ENCODE measurements around the gene BLM. TPM values are rescaled to one million over a fixed set of nuclear protein-coding genes. Genes with fewer than 3 reads are reported as not detected.

The BLM gene
- polyA plus RNA-seq, 1 experiment: 2.1 TPM

DNA sequence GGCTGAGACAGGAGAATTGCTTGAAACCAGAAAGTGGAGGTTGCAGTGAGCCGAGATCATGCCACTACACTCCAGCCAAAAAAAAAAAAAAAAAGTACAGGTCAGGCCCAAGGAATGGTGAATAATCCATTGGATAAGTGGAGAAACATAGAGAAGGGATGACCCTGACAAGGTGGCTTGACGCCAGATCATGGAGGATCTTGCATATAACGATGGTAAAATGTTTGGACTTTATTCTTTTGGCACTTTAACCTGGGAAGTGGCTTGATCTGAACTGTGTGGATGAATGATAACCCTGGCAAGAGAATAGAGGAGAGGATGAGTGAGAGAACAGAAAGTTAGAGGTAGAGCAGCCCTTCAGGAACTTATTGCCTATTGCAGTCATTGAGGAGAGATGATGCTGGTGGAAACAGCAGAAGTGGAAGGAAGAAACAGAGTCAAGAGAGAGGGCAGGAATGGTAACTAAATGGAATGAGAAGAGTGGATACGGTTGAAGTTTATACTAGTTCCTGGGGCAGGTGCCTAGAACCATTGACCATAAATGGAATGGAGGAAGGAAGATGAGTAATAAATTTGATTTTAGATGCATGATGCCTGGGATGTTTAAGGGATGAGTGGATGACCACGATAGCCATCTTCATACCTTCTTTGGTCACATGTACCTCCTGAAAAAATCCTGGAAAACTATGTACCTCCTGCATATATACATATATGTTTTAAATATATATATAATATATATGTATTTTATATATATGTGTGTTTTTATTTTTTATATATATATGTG is 57.8 kb downstream of the BLM start:
- ChIA-PET POLR2A (interaction anchor here (0.6 to 0.7 kb wide), 2 partner anchors 27 to 53 kb away, joined by 4 to 5 read pairs; no protein-coding TSS in a partner anchor), CTCF (interaction anchor here (0.7 kb wide), 1 partner anchor 111 kb away, joined by 3 read pairs; no protein-coding TSS in a partner anchor)
- peak; percentile 57 for DNase-seq (ENCODE audit: low read depth, low spot score)
- H3K27ac ChIP-seq (ENCODE audit: low read depth, low read length): peak overlapping the region; percentile 24
- TF ChIP-seq, protein P1, sequence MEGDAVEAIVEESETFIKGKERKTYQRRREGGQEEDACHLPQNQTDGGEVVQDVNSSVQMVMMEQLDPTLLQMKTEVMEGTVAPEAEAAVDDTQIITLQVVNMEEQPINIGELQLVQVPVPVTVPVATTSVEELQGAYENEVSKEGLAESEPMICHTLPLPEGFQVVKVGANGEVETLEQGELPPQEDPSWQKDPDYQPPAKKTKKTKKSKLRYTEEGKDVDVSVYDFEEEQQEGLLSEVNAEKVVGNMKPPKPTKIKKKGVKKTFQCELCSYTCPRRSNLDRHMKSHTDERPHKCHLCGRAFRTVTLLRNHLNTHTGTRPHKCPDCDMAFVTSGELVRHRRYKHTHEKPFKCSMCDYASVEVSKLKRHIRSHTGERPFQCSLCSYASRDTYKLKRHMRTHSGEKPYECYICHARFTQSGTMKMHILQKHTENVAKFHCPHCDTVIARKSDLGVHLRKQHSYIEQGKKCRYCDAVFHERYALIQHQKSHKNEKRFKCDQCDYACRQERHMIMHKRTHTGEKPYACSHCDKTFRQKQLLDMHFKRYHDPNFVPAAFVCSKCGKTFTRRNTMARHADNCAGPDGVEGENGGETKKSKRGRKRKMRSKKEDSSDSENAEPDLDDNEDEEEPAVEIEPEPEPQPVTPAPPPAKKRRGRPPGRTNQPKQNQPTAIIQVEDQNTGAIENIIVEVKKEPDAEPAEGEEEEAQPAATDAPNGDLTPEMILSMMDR (IDR thresholded peaks at IDR 0.05; ENCODE audit: low read depth, low read length): no peak
- H3K4me3 ChIP-seq (ENCODE audit: low read depth, low read length): no peak overlapping the region
- H3K27me3 ChIP-seq (ENCODE audit: control insufficient read depth, insufficient read depth, low read length): no peaks in the 10 kb centered on the region
- H3K9me3 ChIP-seq (ENCODE audit: control insufficient read depth, insufficient read depth, low read length): no peaks in the 10 kb centered on the region

DNA sequence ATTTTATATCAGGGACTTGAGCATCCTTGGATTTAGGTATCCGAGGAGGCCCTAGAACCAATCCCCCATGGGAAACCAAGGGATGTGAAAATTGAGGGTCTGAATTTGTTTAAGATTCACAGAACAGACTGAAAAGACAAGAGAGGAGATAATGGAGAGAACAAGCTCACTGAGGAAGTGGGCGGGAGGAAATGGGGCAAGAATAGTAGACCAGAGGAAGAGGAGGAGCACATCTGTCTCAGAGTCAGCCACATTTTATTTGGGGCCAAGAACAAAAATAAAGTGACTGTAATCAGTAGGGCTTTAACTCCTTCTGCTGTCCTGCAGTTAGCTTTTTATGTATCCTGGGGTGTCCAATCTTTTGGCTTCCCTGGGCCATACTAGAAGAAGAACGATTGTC is 63.8 kb downstream of the BLM start:
- TF ChIP-seq, protein P1 (IDR thresholded peaks at IDR 0.05; ENCODE audit: low read depth, low read length): no peak
- CTCF ChIA-PET: no interaction called here
- POLR2A ChIA-PET: no interaction called here

DNA sequence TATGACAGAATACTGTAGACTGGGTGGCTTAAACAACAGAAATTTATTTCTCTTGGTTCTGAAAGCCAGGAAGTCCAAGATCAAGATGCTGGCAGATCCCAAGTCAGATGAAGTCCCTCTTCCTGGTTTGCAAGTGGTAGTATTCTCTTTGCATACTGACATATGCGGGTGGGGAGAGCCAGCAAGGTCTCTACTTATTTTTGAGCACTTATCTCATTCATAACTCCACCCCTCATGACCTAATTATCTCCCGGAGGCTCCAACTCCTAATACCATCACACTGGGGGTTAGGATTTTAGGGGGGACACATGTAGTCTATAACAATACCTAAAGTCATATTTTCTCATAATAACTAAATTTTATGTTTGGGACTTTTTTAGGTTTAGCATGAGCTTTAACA is 65.3 kb downstream of the BLM start:
- no peaks in the 10 kb centered on the region for H3K9me3 ChIP-seq (ENCODE audit: control insufficient read depth, insufficient read depth, low read length)
- TF ChIP-seq, protein P1 (IDR thresholded peaks at IDR 0.05; ENCODE audit: low read depth, low read length): no peak
- no peak for DNase-seq (ENCODE audit: low read depth, low spot score)
- H3K27me3 ChIP-seq (ENCODE audit: control insufficient read depth, insufficient read depth, low read length): no peaks in the 10 kb centered on the region
- ChIA-PET CTCF (interaction anchor here (0.6 kb wide), 1 partner anchor 105 kb away, joined by 3 read pairs; no protein-coding TSS in a partner anchor), POLR2A (no interaction called here)
- H3K27ac ChIP-seq (ENCODE audit: low read depth, low read length): no peak overlapping the region
- H3K4me3 ChIP-seq (ENCODE audit: low read depth, low read length): no peak overlapping the region

More for the DNA sequence above, 63.8 kb downstream of the BLM start:
- DNase-seq (ENCODE audit: low read depth, low spot score): no peak
- Histone ChIP-seq H3K27me3 (ENCODE audit: control insufficient read depth, insufficient read depth, low read length) (no peaks in the 10 kb centered on the region), H3K4me3 (ENCODE audit: low read depth, low read length) (no peak overlapping the region), H3K9me3 (ENCODE audit: control insufficient read depth, insufficient read depth, low read length) (no peaks in the 10 kb centered on the region), H3K27ac (ENCODE audit: low read depth, low read length) (no peak overlapping the region)

DNA sequence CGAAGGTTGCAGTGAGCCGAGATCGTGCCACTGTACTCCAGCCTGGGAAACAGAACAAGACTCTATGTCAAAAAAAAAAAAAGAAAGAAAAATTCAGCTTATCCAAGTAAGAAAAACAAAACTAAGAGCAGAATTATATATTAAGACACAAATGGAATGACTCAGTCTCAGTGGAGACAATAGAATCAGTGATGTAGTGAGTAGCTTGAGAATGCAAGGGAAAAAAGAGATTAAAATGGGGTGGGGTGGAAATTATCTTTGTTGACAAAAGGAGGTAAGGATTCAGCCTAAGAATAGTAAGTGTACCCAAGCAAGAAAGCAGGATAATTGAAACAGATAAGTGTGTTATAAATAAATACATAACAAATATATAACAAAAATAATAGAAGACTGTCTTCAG is 70.7 kb downstream of the BLM start:
- Histone ChIP-seq H3K9me3 (ENCODE audit: control insufficient read depth, insufficient read depth, low read length) (no peaks in the 10 kb centered on the region), H3K4me3 (ENCODE audit: low read depth, low read length) (no peak overlapping the region), H3K27me3 (ENCODE audit: control insufficient read depth, insufficient read depth, low read length) (no peaks in the 10 kb centered on the region), H3K27ac (ENCODE audit: low read depth, low read length) (no peak overlapping the region)
- TF ChIP-seq, protein P1 (IDR thresholded peaks at IDR 0.05; ENCODE audit: low read depth, low read length): no peak
- no peak for DNase-seq (ENCODE audit: low read depth, low spot score)
- ChIA-PET CTCF (no interaction called here), POLR2A (interaction anchor here (0.7 kb wide), 1 partner anchor 257 kb away, joined by 3 read pairs; no protein-coding TSS in a partner anchor)

DNA sequence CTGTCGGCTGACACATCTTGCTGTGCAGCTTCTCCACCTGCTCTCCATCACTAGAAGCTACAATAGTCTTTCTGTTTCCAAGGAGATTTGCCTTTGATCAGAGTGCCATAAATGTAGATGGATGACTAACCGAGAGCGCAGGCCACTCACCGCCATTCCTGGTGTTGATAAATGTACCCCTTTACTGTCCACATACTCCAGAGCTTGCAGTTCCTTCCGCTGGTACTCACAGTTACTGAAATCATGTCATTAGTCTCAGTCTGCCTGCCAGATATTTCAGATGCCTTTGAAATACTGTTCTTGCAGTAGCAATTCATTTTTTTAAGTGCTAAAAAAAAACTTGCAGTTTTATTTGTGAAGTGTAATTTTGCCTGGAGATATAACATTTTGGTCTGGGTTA is 72.3 kb downstream of the BLM start:
- ChIA-PET POLR2A (interaction anchor here (0.5 to 0.6 kb wide), 3 partner anchors 29 to 401 kb away, joined by 3 to 5 read pairs (median 4); no protein-coding TSS in a partner anchor), CTCF (interaction anchor here (0.5 kb wide), 1 partner anchor 575 kb away, joined by 4 read pairs; no protein-coding TSS in a partner anchor)
- DNase-seq (ENCODE audit: low read depth, low spot score): no peak
- H3K9me3 ChIP-seq (ENCODE audit: control insufficient read depth, insufficient read depth, low read length): no peaks in the 10 kb centered on the region
- H3K4me3 ChIP-seq (ENCODE audit: low read depth, low read length): no peak overlapping the region
- H3K27ac ChIP-seq (ENCODE audit: low read depth, low read length): no peak overlapping the region
- no peaks in the 10 kb centered on the region for H3K27me3 ChIP-seq (ENCODE audit: control insufficient read depth, insufficient read depth, low read length)
- TF ChIP-seq, protein P1 (IDR thresholded peaks at IDR 0.05; ENCODE audit: low read depth, low read length): no peak
